ENCODE data around the gene EMC9. TPM values are rescaled to one million over a fixed set of nuclear protein-coding genes. Genes with fewer than 3 reads are reported as not detected.

Gene EMC9
- total RNA-seq, 4 donors from 2014 or later, result 6.7 to 16.3 (median 11.6) TPM

GRCh38 chr14:24127673-24128072, 13.7 kb downstream of the EMC9 start:
- no peak for TF ChIP-seq CTCF (IDR thresholded peaks at IDR 0.05; ENCODE audit: low read depth)

- TF ChIP-seq CTCF (IDR thresholded peaks at IDR 0.05; ENCODE audit: low read depth), result no peak
These were observed 14.5 kb downstream of the EMC9 start for GRCh38 chr14:24126939-24127338.

GRCh38 chr14:24123424-24124417, 17.7 kb downstream of the EMC9 start:
- TF ChIP-seq CTCF (IDR thresholded peaks at IDR 0.05; ENCODE audit: low read depth), result no peak

- TF ChIP-seq CTCF (IDR thresholded peaks at IDR 0.05; ENCODE audit: low read depth), result no peak
These were observed 18.5 kb downstream of the EMC9 start for GRCh38 chr14:24122898-24123297.

- no peak for TF ChIP-seq CTCF (IDR thresholded peaks at IDR 0.05; ENCODE audit: low read depth)
These were observed 19.0 kb downstream of the EMC9 start for GRCh38 chr14:24122416-24122815.

- TF ChIP-seq CTCF (IDR thresholded peaks at IDR 0.05; ENCODE audit: low read depth), result no peak
These were observed 20.2 kb downstream of the EMC9 start for GRCh38 chr14:24121210-24121609.

GRCh38 chr14:24119691-24120090, 21.7 kb downstream of the EMC9 start:
- TF ChIP-seq CTCF (IDR thresholded peaks at IDR 0.05; ENCODE audit: low read depth), result no peak
